ENCODE data around the gene DYNLRB1.

Gene DYNLRB1

DNA sequence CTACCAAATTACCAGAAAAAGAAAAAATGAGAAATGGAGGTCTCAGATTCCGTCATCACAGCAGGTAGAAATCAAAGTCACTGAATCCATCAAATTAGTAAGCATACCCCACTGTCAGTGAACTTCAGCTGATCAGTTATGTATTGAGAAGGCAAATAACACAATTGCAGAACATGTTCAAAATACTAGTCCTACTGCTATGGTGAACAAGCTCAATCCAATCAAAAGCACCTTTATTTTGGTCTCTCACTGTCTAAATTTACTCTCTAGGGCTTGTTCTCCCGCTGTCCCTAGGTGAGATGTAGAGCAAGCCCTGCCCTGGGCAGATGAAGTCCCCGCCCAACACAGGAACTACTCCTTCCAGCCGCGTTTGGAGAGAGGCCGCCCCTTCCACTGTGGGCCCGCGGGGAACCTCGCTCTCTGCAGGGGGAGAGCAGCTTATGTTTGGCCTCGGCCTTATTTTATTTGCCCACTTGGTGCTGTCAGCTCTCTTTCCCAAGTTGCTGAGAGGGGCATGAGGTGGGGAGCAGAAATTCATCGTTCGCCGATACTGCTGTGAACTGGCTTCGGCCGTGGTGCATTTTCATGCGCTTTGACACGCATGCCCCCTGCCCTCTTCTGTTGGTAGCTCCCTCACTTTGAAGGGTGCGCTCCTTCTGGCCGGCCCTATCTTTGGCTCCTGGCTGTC is 28.0 kb downstream of the DYNLRB1 start:
- no peak overlapping the region for H3K27ac ChIP-seq

DNA sequence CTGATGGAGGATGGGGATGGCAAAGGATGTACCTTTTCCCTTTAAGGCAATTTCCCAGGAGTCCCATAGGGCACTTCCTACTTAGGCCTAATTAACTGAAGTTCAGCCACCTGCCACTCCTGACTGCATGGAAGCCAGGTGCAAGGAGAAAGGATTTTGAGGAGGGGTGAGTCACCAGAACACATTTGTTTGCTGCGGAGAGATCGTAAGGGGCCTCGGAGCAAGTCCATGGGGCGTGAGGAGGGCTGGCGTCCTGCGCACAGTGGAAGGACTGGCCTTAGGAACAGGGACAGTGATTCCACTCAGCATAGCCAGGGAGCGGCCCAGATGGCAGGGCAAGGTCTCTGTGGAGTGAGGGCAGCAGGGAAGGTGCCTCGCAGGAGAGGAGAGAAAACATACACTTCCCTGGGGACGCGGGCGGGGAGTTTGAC is 30.5 kb downstream of the DYNLRB1 start:
- no peak for TF ChIP-seq ZFX (IDR thresholded peaks at IDR 0.05)
- TF ChIP-seq, protein P1, sequence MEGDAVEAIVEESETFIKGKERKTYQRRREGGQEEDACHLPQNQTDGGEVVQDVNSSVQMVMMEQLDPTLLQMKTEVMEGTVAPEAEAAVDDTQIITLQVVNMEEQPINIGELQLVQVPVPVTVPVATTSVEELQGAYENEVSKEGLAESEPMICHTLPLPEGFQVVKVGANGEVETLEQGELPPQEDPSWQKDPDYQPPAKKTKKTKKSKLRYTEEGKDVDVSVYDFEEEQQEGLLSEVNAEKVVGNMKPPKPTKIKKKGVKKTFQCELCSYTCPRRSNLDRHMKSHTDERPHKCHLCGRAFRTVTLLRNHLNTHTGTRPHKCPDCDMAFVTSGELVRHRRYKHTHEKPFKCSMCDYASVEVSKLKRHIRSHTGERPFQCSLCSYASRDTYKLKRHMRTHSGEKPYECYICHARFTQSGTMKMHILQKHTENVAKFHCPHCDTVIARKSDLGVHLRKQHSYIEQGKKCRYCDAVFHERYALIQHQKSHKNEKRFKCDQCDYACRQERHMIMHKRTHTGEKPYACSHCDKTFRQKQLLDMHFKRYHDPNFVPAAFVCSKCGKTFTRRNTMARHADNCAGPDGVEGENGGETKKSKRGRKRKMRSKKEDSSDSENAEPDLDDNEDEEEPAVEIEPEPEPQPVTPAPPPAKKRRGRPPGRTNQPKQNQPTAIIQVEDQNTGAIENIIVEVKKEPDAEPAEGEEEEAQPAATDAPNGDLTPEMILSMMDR (conservative IDR thresholded peaks at IDR 0.05): no peak
- H3K27ac ChIP-seq: no peak overlapping the region

More for the DNA sequence above, 28.0 kb downstream of the DYNLRB1 start:
- TF ChIP-seq, protein P1 (conservative IDR thresholded peaks at IDR 0.05): no peak
- no peak for TF ChIP-seq ZFX (IDR thresholded peaks at IDR 0.05)

DNA sequence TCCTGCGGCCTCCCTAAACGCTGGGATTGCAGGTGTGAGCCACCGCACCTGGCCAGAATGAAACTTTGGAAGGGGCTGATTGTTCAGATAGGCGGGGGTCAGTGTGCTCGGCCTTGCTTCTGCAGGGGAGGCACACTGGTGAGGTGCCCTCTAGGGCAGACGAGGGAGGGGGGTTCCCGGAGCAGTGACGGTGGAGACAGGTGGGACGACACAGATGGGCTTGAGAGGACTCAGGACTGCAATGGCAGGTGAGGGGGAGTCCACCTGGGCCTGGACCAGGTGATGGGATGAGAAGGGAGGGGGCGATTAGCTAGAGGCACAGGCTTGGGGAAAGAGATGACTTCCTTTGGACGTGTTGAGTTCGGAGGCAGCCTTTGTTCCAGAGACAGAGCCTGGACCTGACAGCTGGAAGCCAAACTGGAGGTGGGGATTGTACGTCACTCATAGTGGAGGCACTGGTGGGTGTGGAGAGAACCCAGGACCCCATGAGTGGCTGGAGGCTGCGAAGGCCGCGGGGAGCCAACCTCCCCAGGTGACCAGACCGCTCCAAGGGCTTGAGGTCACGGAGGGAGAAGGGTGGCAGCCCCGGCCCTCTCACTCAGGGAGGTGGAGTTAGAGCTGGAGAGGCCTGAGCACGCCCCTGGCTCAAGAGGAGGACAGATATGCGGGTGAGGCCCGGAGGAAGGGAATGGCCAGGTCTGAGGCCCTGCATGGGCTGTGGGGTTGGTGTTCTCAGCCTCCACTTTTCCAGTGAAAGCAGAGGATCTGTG is 31.8 kb downstream of the DYNLRB1 start:
- TF ChIP-seq ZFX (IDR thresholded peaks at IDR 0.05): no peak
- TF ChIP-seq, protein P1 (conservative IDR thresholded peaks at IDR 0.05): no peak
- no peak overlapping the region for H3K27ac ChIP-seq

DNA sequence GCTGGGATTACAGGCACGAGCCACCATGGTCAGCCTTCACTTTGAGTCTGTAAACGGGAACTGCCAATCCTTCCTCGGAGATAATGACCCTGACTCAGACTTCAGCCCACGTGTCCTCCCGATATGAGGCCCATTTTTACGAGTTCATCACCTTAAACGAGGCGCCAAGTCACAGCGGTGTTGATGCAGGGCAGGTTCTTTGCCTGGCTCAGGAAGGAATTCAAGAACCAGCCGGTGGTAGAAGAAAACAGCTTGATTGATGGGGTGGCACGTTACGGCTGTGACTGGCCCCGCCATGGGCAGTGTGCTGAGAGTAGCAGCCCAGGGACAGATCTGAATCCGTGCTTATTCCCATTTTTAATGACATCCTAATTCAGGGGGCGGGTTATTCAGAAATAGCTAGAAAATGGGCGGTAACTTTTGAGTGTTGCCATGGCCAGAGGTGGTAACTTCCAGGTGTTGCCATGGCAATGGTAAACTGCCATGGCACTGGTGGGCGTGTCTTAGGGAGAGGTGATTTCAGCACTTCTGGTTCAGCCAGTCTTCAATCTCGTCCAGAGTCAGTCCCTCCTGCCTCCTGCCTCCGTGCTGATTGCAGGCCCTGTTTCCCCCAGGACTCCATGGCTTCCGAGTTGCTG is 33.2 kb downstream of the DYNLRB1 start:
- peak overlapping the region; percentile 69 for H3K27ac ChIP-seq
- TF ChIP-seq, protein P1 (conservative IDR thresholded peaks at IDR 0.05): no peak

DNA sequence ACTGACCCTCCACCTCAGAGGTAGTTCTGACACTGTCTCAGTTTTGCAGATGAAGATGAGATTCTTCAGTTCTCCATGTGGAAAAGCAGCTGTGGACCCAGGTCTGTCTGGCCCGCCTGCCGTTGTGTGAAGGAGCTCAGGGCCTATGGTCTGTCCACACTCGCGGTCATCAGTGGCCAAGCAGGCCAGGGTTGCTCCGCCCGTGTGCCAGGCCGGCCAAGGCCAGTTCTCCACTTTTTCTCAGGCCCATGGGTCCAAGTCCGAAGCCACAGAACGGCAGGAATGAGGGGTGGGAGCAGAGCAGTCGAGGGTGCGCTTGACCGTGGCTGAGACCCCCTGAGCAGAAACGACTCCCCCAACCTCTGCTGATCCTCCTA is 33.7 kb downstream of the DYNLRB1 start:
- H3K27ac ChIP-seq: peak overlapping the region; percentile 69
- TF ChIP-seq, protein P1 (conservative IDR thresholded peaks at IDR 0.05): no peak
- 0 out of 2 replicates have a peak, but pooled peaks have one; percentile 27 for TF ChIP-seq ZFX (IDR thresholded peaks at IDR 0.05)

DNA sequence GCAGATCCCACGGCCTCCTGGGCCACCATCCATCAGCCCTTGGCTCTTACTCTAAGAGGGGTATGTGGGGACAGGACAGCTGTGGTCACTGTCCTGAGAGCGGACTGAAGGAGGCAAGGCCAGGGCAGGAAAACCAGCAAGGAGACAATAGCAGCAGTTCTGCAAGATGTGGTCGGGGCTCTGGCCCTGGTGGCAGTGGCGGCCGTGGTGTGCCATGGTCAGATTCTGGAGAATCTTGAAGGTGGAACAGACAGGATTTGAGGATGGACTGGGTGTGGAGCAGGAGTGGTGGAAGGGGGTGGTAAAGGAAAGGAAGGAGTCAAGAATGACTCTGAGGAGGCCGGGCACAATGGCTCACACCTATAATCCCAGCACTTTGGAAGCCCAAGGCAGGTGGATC is 36.3 kb downstream of the DYNLRB1 start:
- TF ChIP-seq, protein P1 (conservative IDR thresholded peaks at IDR 0.05): no peak
- H3K27ac ChIP-seq: peak overlapping the region; percentile 63

DNA sequence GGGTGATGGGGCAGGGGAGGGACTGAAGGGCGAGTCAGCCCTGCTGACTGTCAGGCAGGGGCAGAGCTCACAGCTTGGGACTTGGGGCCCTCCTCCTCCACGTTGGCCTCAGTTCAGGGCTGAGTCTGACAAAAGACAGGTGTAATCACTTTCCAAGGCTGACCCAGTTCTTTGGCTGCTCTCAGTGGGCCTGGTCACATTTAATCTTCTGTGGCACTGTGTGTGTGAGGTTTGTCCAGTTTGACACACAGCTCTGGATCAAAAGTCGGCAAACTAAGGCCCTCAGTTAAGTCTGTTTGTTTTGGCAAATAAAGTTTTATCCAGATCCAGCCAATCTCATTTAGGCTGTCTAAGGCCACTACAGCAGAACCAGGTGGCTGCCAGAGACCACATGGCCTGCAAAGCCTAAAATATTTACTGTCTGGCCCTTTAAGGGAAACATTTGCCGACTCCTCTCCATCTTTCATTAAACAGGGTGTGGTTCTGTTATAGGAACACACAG is 37.2 kb downstream of the DYNLRB1 start:
- H3K27ac ChIP-seq: peak overlapping the region; percentile 63
- no peak for TF ChIP-seq ZFX (IDR thresholded peaks at IDR 0.05)
- TF ChIP-seq, protein P1 (conservative IDR thresholded peaks at IDR 0.05): no peak

Data from C4-2B (cell line).